ENCODE results near the gene CCNI. TPM values are rescaled to one million over a fixed set of nuclear protein-coding genes. Genes with fewer than 3 reads are reported as not detected.
"Not testable (repeated sequence)": the region's sequence is repeated elsewhere in the genome, so short reads cannot be mapped to it uniquely, and the experiment has no call there.

CCNI gene
- total RNA-seq, 1 donor from 2014 or later, result 116 TPM

GRCh38 chr4:77095101-77095821 lies 19.5 kb upstream of the CCNI start:
- no peak for DNase-seq (ENCODE audit: low read depth)
- TF ChIP-seq, protein P1, sequence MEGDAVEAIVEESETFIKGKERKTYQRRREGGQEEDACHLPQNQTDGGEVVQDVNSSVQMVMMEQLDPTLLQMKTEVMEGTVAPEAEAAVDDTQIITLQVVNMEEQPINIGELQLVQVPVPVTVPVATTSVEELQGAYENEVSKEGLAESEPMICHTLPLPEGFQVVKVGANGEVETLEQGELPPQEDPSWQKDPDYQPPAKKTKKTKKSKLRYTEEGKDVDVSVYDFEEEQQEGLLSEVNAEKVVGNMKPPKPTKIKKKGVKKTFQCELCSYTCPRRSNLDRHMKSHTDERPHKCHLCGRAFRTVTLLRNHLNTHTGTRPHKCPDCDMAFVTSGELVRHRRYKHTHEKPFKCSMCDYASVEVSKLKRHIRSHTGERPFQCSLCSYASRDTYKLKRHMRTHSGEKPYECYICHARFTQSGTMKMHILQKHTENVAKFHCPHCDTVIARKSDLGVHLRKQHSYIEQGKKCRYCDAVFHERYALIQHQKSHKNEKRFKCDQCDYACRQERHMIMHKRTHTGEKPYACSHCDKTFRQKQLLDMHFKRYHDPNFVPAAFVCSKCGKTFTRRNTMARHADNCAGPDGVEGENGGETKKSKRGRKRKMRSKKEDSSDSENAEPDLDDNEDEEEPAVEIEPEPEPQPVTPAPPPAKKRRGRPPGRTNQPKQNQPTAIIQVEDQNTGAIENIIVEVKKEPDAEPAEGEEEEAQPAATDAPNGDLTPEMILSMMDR (conservative IDR thresholded peaks at IDR 0.05; ENCODE audit: low read depth, low read length), result peak; percentile 96
- no peak overlapping the region for H3K4me3 ChIP-seq (ENCODE audit: low read depth, low read length)

DNA sequence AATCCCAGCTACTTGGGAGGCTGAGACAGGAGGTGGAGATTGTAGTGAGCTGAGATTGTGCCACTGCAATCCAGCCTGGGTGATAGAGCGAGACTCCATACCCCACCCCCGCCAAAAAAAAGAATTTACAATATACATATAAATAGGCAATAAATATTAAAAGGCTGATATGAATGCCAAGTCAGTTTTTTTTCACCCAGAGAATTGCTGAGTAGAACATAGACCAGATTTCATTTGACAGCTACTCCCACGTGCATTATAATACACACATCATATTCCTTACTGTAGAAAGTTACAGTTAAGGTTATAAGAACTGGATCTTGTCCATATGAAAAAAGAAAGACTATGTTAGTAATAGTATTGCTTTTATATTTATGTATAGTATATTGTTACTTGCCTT lies 18.7 kb upstream of the CCNI start:
- TF ChIP-seq, protein P1 (conservative IDR thresholded peaks at IDR 0.05; ENCODE audit: low read depth, low read length), result no peak
- DNase-seq (ENCODE audit: low read depth), result no peak
- no peak overlapping the region for H3K4me3 ChIP-seq (ENCODE audit: low read depth, low read length)

DNA sequence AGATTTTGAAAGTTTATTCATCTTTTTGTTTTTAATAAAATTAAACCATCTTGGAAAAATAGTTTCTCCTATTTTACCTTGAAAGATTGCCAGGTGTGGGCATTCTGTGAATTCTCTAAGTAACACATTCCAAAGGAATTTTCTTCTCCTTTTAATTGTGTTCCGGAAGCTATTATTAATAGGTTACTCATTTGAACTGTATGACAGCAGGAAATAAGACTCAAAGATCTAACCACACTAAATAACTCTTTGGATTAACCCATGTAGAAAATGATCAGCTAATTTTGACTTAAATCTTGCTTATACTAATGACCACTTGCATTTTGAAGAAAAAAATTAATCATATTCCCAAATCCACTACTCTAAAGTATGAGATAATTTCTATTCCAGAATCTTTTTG lies 17.6 kb upstream of the CCNI start:
- no peak overlapping the region for H3K4me3 ChIP-seq (ENCODE audit: low read depth, low read length)
- DNase-seq (ENCODE audit: low read depth), result peak; percentile 59
- TF ChIP-seq, protein P1 (conservative IDR thresholded peaks at IDR 0.05; ENCODE audit: low read depth, low read length), result no peak

DNA sequence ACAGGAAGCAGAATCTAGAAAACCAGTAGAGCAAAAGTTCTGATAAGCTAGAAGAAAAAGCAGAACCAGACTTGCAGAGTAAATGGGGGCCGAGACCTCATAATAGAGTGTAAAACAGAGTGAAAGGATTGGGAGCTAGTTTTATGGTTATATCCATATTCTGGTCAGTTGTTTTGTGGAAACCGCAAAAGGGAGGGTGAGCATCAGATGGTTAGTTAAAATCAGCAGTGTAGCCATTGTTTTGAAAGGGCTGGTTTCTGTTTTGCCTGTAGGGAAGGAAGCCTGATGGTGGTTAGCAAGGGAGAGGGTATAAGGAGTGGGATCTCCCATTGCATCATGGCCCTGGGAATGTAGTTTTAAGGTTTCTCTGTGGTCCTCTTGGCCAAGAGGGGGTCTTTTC lies 17.2 kb upstream of the CCNI start:
- TF ChIP-seq, protein P1 (conservative IDR thresholded peaks at IDR 0.05; ENCODE audit: low read depth, low read length), result no peak
- DNase-seq (ENCODE audit: low read depth), result peak; percentile 55
- H3K4me3 ChIP-seq (ENCODE audit: low read depth, low read length), result no peak overlapping the region

DNA sequence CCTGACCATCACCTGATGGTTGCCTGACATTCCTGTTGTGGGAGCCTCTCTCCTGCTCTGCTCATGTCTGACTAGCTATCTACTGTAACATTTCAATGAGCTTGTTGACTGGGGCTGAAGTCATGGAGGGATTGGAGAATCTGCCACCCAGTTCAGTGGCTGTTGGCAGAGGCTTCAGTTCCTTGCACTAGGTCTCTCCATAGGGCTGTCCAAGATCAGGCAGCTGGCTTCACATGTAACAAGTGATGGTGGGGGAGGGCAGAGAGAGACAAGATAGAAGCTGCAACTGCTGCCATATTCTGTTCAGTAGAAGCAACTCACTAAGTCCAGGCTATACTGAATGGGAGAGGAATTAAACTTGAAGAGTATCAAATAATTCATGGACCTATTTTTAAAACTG lies 14.1 kb upstream of the CCNI start:
- H3K4me3 ChIP-seq (ENCODE audit: low read depth, low read length), result no peak overlapping the region
- TF ChIP-seq, protein P1 (conservative IDR thresholded peaks at IDR 0.05; ENCODE audit: low read depth, low read length), result no peak
- no peak for DNase-seq (ENCODE audit: low read depth)

- not testable (repeated sequence) for DNase-seq (ENCODE audit: low read depth); H3K4me3 ChIP-seq (ENCODE audit: low read depth, low read length)
These were observed 11.2 kb upstream of the CCNI start for GRCh38 chr4:77087027-77087426.

DNA sequence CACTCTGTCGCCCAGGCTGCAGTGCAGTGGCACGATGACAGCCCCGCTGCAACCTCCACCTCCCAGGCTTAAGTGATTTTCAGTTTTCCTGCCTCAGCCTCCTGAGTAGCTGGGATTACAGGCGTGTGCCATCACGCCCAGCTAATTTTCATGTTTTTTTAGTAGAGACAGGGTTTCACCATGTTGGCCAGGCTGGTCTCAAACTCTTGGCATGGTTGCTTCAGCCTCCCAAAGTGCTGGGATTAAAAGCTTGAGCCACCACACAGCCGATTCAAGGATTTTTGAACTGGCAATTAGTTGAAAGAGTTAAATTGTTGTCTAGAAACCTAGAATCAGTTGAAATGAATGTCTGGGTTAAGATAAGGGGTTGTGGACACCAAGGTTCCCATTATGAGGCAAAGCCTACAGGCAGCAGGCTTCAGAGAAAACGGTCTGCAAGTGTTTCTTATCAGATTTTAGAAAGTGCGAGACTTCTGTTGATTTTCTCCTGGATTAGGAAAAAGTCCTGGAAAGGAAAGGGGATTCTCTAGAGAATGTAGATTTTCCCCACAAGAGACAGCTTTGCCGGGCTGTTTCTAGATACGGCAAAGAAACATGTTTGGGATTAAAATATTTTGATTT lies 8.3 kb upstream of the CCNI start:
- DNase-seq (ENCODE audit: low read depth), result no peak
- TF ChIP-seq, protein P1 (conservative IDR thresholded peaks at IDR 0.05; ENCODE audit: low read depth, low read length), result no peak
- no peak overlapping the region for H3K4me3 ChIP-seq (ENCODE audit: low read depth, low read length)
